Osteocyte (in vitro differentiated cells): ENCODE measurements around the gene ADIPOQ. TPM values are rescaled to one million over a fixed set of nuclear protein-coding genes. Genes with fewer than 3 reads are reported as not detected.
A peak's percentile ranks its signal among the peaks of the same experiment; 100 is the strongest.
"Not testable (repeated sequence)": the region's sequence is repeated elsewhere in the genome, so short reads cannot be mapped to it uniquely, and the experiment has no call there.

Experiments used
- DNase-seq: peaks from one replicate; pipeline ENCODE4 v3.0.0; 2021; ENCODE audit warnings: mixed read lengths; ENCODE audit not compliant: unreplicated experiment; ENCODE audit errors: extremely low spot score
- H3K27ac Mint-ChIP-seq: one replicate; pipeline ENCODE4 v1.8.0; 2021; ENCODE audit warnings: mild to moderate bottlenecking, mixed read lengths; ENCODE audit not compliant: unreplicated experiment
- H3K27me3 Mint-ChIP-seq: one replicate; pipeline ENCODE4 v1.8.0; 2021; ENCODE audit warnings: mixed read lengths; ENCODE audit not compliant: unreplicated experiment
- H3K36me3 Mint-ChIP-seq: one replicate; pipeline ENCODE4 v1.8.0; 2021; ENCODE audit warnings: mixed read lengths; ENCODE audit not compliant: unreplicated experiment
- H3K4me1 Mint-ChIP-seq: one replicate; pipeline ENCODE4 v1.8.0; 2021; ENCODE audit warnings: mixed read lengths; ENCODE audit not compliant: unreplicated experiment
- H3K4me3 Mint-ChIP-seq: one replicate; pipeline ENCODE4 v1.8.0; 2021; ENCODE audit warnings: mild to moderate bottlenecking, moderate library complexity, mixed read lengths; ENCODE audit not compliant: unreplicated experiment
- H3K9me3 Mint-ChIP-seq: one replicate; pipeline ENCODE4 v1.8.0; 2021; ENCODE audit warnings: mixed read lengths; ENCODE audit not compliant: unreplicated experiment
- total RNA-seq: library from RNA; stranded (reverse); gene quantifications from 2 replicates; pipeline ENCODE4 v1.2.1, GENCODE V29; 2021
- TF ChIP-seq, protein P1 (sequence below): fragments of 200-600 bp; sonication (generic); IDR thresholded peaks from 2 replicates; pipeline ENCODE4 v1.5.0; 2021; ENCODE audit warnings: antibody characterized with exemption, mild to moderate bottlenecking, moderate library complexity

Gene ADIPOQ
- total RNA-seq, 1 donor from 2014 or later: not detected

- peak; percentile 87 for DNase-seq
- peaks cover 4% of the 10 kb centered on the region for H3K36me3 Mint-ChIP-seq
- no peaks in the 10 kb centered on the region for H3K27me3 Mint-ChIP-seq
- TF ChIP-seq, protein P1, sequence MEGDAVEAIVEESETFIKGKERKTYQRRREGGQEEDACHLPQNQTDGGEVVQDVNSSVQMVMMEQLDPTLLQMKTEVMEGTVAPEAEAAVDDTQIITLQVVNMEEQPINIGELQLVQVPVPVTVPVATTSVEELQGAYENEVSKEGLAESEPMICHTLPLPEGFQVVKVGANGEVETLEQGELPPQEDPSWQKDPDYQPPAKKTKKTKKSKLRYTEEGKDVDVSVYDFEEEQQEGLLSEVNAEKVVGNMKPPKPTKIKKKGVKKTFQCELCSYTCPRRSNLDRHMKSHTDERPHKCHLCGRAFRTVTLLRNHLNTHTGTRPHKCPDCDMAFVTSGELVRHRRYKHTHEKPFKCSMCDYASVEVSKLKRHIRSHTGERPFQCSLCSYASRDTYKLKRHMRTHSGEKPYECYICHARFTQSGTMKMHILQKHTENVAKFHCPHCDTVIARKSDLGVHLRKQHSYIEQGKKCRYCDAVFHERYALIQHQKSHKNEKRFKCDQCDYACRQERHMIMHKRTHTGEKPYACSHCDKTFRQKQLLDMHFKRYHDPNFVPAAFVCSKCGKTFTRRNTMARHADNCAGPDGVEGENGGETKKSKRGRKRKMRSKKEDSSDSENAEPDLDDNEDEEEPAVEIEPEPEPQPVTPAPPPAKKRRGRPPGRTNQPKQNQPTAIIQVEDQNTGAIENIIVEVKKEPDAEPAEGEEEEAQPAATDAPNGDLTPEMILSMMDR: peak; percentile 9
- H3K27ac Mint-ChIP-seq: peak within 1 kb of the TSS; percentile 76
- no peaks in the 10 kb centered on the region for H3K9me3 Mint-ChIP-seq
- peak within 1 kb of the TSS; percentile 89 for H3K4me3 Mint-ChIP-seq
- H3K4me1 Mint-ChIP-seq: peaks cover 14% of the 10 kb centered on the region
These were observed 36.1 kb upstream of the ADIPOQ start, which contains the start of gene RFC4 for GRCh38 chr3:186806089-186807055. TSS of gene RFC4 (minus strand) at chr3:186806482. CDS start at chr3:186804713, 1,769 bp downstream.

DNA sequence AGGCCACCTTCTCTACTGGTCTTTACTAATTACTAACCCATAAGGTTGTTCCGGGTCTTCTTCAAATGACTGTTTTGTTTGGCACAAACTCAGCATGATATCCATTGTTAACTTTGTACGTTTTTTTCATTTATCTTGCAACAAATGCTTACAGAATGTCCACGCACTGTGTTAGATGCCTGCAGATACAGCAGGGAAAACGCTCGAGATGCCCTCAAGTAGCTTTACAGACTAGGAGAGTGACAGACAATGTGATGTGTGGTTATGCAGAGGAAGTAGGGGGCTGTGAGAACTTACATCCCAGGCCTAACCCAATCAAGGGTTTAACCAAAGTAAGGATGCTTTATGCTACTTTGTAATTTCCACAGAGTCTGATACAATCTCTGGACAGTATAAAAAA lies 35.3 kb upstream of the ADIPOQ start:
- Mint-ChIP-seq H3K27ac (no peak overlapping the region), H3K27me3 (no peaks in the 10 kb centered on the region), H3K9me3 (no peaks in the 10 kb centered on the region), H3K4me1 (peaks cover 14% of the 10 kb centered on the region), H3K4me3 (peak overlapping the region; percentile 89), H3K36me3 (peaks cover 4% of the 10 kb centered on the region)
- peak; percentile 36 for DNase-seq
- TF ChIP-seq, protein P1: no peak

GRCh38 chr3:186810336-186810996 lies 32.0 kb upstream of the ADIPOQ start:
- no peak overlapping the region for H3K27ac Mint-ChIP-seq
- H3K9me3 Mint-ChIP-seq: no peaks in the 10 kb centered on the region
- H3K27me3 Mint-ChIP-seq: no peaks in the 10 kb centered on the region
- no peaks in the 10 kb centered on the region for H3K36me3 Mint-ChIP-seq
- H3K4me1 Mint-ChIP-seq: peaks cover 10% of the 10 kb centered on the region
- no peak overlapping the region for H3K4me3 Mint-ChIP-seq
- TF ChIP-seq, protein P1: no peak
- no peak for DNase-seq

GRCh38 chr3:186811313-186811712 lies 31.2 kb upstream of the ADIPOQ start:
- not testable (repeated sequence) for H3K36me3 Mint-ChIP-seq, H3K4me1 Mint-ChIP-seq, H3K9me3 Mint-ChIP-seq, H3K4me3 Mint-ChIP-seq, H3K27me3 Mint-ChIP-seq, DNase-seq, H3K27ac Mint-ChIP-seq

DNA sequence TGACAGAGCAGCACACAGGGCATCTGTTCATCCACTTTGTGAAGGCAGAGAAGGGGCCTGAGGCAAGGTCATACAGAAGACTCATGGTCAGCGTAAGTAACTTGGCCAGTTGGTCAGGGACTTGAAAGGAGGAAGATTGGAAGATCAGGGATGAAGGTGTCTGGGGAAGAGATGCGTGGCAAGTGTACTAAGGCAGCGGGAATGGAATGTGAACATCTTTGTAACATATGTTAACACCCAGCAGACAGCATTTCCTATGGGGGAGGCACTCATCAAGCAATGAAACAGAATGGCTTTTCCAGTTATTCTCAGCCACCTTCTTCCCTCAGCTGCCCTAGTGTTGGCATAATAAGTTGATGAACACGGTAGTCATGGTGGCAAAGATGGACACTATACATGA lies 28.4 kb upstream of the ADIPOQ start:
- no peak for DNase-seq
- H3K4me1 Mint-ChIP-seq: no peaks in the 10 kb centered on the region
- TF ChIP-seq, protein P1: no peak
- no peaks in the 10 kb centered on the region for H3K36me3 Mint-ChIP-seq
- no peaks in the 10 kb centered on the region for H3K27me3 Mint-ChIP-seq
- H3K9me3 Mint-ChIP-seq: no peaks in the 10 kb centered on the region
- H3K27ac Mint-ChIP-seq: no peak overlapping the region
- H3K4me3 Mint-ChIP-seq: no peak overlapping the region
